ENCODE results near the gene PLEKHA7. TPM values are rescaled to one million over a fixed set of nuclear protein-coding genes. Genes with fewer than 3 reads are reported as not detected.

Gene PLEKHA7
- total RNA-seq, 1 donor from 2014 or later = 77.1 TPM

DNA sequence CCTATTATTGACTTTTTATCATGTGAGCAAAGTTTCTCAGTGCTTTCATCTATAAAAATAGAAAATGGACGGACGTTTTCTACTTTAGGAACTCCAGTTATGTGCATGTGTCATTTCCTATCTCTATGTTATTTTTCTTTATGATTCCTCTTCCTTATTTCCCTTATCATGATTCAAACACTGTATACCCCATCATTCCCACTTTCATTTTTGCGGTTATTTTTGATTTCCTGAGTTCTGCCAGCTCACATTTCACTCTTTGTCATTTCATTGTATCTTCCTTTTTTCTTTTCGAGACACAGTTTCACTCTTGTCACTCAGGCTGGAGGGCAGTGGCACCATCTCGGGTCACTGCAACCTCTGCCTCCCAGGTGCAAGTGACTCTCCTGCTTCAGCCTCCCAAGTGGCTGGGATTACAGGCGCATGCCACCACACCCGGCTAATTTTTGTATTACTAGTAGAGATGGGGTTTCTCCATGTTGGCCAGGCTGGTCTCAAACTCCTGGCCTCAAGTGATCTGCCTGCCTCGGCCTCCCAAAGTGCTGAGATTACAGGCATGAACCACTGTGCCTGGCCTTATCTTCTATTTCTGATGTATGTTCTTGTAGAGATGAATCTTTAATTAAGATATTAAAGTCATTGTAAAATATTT is 254.2 kb downstream of the PLEKHA7 start:
- H3K9me3 Mint-ChIP-seq (ENCODE audit: low read depth) = no peaks in the 10 kb centered on the region
- DNase-seq (ENCODE audit: low spot score, unreplicated experiment) = no peak
- TF ChIP-seq CTCF (IDR thresholded peaks at IDR 0.05; ENCODE audit: unreplicated experiment) = no peak
- H3K27me3 Mint-ChIP-seq = no peaks in the 10 kb centered on the region
- peaks cover 12% of the 10 kb centered on the region for H3K36me3 Mint-ChIP-seq (ENCODE audit: insufficient read depth)
- H3K4me3 Mint-ChIP-seq (ENCODE audit: low read depth) = no peak overlapping the region
- peak overlapping the region; percentile 1 for H3K27ac Mint-ChIP-seq
- H3K4me1 Mint-ChIP-seq (ENCODE audit: low read depth) = no peaks in the 10 kb centered on the region

DNA sequence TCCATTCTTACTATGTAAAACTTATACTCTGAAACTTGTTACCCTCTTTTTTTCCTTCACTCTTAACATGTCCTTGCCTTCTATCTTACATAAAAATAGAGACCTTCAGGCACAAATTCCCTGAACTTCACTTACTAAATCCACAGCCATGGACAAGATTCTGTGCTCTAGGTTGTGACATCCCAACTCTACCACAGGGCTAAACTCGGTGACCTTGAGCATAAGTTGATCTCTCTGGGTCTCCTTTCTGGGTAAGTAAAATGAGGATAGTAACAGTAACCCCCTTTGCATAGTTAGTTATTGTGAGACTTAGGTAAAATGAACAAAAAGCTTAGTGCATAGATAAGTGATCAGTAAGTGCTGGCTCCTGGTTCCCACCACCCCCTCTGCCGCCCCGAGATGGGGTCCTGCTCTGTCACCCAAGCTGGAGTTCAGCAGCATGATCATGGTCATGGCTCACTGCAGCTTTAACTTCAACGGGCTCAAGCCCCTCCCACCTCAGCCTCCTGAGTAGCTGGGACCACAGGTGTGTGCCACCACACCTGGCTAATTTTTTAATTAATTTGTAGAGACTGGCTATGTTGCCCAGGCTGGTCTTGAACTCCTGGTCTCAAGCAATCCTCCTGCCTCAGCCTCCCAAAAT is 255.7 kb downstream of the PLEKHA7 start:
- H3K9me3 Mint-ChIP-seq (ENCODE audit: low read depth) = no peaks in the 10 kb centered on the region
- no peaks in the 10 kb centered on the region for H3K27me3 Mint-ChIP-seq
- H3K27ac Mint-ChIP-seq = no peak overlapping the region

DNA sequence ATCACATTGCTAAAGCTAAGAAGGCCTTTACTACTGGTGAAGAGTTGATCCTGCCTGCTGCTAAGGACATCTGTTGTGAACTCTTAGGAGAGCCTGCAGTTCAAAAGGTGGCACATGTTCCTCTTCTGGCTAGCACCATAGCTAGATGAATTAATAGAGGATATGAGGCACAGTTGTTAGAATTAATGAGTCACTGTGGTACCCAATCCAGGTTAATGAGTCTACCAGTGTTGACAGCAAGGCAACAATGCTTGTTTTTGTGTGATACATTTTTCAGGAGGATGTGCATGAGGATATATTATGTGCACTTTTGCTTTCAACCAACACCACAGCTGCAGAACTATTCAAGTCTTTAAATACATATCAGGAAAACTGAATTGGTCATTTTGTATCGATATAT is 263.8 kb downstream of the PLEKHA7 start:
- Mint-ChIP-seq H3K4me1 (ENCODE audit: low read depth) (no peaks in the 10 kb centered on the region), H3K36me3 (ENCODE audit: insufficient read depth) (peaks cover 44% of the 10 kb centered on the region), H3K4me3 (ENCODE audit: low read depth) (no peak overlapping the region), H3K9me3 (ENCODE audit: low read depth) (no peaks in the 10 kb centered on the region), H3K27ac (no peak overlapping the region), H3K27me3 (no peaks in the 10 kb centered on the region)
- no peak for DNase-seq (ENCODE audit: low spot score, unreplicated experiment)
- no peak for TF ChIP-seq CTCF (IDR thresholded peaks at IDR 0.05; ENCODE audit: unreplicated experiment)

More for the DNA sequence above, 255.7 kb downstream of the PLEKHA7 start:
- no peak for TF ChIP-seq CTCF (IDR thresholded peaks at IDR 0.05; ENCODE audit: unreplicated experiment)
- Mint-ChIP-seq H3K4me3 (ENCODE audit: low read depth) (no peak overlapping the region), H3K4me1 (ENCODE audit: low read depth) (no peaks in the 10 kb centered on the region), H3K36me3 (ENCODE audit: insufficient read depth) (peaks cover 18% of the 10 kb centered on the region)
- DNase-seq (ENCODE audit: low spot score, unreplicated experiment) = no peak

DNA sequence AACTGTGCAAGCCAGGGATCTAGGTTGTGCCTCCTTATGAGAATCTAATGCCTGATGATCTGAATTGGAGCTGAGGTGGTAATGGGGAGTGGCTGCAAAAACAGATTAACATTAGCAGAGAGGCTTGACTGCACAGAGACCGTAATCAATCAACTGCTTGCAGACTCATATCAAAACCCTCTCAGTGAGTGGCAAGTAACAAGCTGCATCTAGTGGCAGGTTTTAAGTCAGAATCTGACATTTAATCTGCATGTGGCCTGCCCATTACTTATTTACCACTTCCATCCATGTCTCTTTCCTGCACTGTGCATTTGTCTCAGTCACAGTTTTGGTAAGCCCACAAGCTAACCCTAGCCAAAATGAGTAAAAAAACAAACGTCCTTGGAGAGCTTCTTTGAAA is 264.5 kb downstream of the PLEKHA7 start:
- Mint-ChIP-seq H3K36me3 (ENCODE audit: insufficient read depth) (peaks cover 47% of the 10 kb centered on the region), H3K4me3 (ENCODE audit: low read depth) (no peak overlapping the region), H3K27ac (no peak overlapping the region)

GRCh38 chr11:16749092-16749491 is 265.1 kb downstream of the PLEKHA7 start:
- H3K4me1 Mint-ChIP-seq (ENCODE audit: low read depth) = peaks cover 3% of the 10 kb centered on the region
- peaks cover 50% of the 10 kb centered on the region for H3K36me3 Mint-ChIP-seq (ENCODE audit: insufficient read depth)
- no peaks in the 10 kb centered on the region for H3K27me3 Mint-ChIP-seq
- H3K27ac Mint-ChIP-seq = no peak overlapping the region
- TF ChIP-seq CTCF (IDR thresholded peaks at IDR 0.05; ENCODE audit: unreplicated experiment) = no peak
- H3K9me3 Mint-ChIP-seq (ENCODE audit: low read depth) = no peaks in the 10 kb centered on the region
- DNase-seq (ENCODE audit: low spot score, unreplicated experiment) = no peak
- H3K4me3 Mint-ChIP-seq (ENCODE audit: low read depth) = no peak overlapping the region

More for the DNA sequence above, 264.5 kb downstream of the PLEKHA7 start:
- no peaks in the 10 kb centered on the region for H3K27me3 Mint-ChIP-seq
- no peak for TF ChIP-seq CTCF (IDR thresholded peaks at IDR 0.05; ENCODE audit: unreplicated experiment)
- DNase-seq (ENCODE audit: low spot score, unreplicated experiment) = no peak
- no peaks in the 10 kb centered on the region for H3K9me3 Mint-ChIP-seq (ENCODE audit: low read depth)
- no peaks in the 10 kb centered on the region for H3K4me1 Mint-ChIP-seq (ENCODE audit: low read depth)
